Stimulated activated CD8-positive, alpha-beta memory T cell treated with anti-CD3 and anti-CD28 coated beads, Interleukin-2, amount 100 ng/mL, for 1 hour (primary cell): Measurements from ENCODE around the gene DDAH1.
"Not testable (repeated sequence)": the region's sequence is repeated elsewhere in the genome, so short reads cannot be mapped to it uniquely, and the experiment has no call there.

ENCODE experiments used
- DNase-seq, 2 donors: peaks; one replicate each; pipeline ENCODE4 v3.0.0-alpha.2; 2020; ENCODE audit warnings: low read depth in 2 of 2

Gene DDAH1

GRCh38 chr1:85359874-85360721 is 104.9 kb downstream of the DDAH1 start:
- no peak for DNase-seq

DNA sequence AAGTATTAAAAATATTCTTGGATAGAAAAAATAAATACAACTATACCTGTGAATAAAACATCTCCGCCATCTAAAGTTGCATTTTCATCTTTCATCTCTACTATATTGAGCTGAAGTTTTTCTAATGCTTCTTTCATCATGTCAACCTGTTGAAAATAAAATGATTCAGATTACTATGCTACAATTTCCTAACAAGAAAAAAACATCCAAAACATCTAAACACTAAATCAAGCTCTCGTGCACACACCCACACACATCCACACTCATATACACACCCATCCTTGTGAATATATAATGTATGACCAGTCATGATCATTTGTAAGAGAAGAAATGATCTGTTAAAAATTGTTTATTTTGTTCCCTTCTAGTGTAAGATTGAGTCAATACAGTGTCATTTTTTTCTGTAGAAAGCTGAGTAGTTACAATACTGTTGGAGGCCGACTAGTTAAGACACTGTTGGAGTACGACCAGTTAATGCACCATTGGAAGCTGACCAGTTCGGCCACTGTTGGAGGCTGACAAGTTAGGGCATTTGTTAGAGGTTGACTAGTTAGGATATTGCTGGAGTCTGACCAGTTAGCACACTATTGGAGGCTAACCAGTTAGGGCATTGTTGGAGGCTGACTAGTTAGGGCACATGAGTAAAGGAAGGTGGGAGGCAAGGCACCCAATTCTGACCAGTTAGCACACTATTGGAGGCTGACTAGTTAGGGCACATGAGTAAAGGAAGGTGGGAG is 106.1 kb downstream of the DDAH1 start:
- no peak for DNase-seq

- no peak for DNase-seq
Measured at GRCh38 chr1:85357817-85358216, 107.1 kb downstream of the DDAH1 start.

DNA sequence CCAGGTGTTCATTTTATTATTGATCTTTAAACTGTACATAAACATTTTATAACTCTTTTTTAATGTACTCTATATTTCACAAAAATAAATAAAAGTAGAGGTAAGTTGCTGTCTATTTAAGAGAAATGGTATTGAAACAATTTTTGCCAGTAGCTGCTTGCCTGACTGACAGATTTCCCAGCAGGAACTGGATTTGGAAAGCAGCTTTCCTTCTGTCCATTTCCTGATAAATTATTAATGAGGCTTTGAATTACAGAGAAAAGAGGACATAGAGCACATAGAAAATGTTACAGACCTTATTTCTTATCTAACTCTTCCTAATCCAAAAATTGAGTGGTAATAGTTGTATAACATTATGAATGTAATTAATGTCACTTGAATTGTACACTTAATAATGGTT is 108.8 kb downstream of the DDAH1 start:
- no peak for DNase-seq

- no peak for DNase-seq
Measured at GRCh38 chr1:85352055-85352454, 112.9 kb downstream of the DDAH1 start.

DNA sequence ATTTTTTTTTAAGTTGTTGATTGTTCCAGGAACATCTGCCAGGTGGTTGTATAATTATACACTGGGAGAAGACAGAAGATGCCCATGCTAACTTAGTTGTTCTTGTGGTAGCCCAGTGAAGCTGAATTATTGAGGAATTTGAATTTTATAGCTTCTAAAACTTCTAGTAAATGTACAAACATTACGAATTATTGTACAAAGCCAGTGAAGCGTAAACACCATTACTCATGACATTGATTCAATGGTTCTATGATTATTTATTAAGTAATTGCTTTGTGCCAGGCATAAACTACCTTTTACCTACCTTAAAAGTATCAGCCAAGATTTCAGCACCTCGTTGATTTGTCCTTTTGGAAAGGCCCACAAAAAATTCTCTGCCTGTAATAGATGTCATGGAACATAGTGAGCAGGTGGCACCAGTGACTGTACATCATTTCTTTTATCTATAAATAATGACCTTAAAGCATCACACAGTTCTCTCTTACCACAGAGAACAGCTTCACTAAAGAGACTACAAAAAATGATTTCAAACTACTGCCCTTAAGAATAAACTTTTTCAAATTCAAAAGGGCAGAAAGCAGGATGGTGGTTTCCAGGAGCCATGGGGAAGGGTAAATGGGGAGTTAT is 113.6 kb downstream of the DDAH1 start:
- DNase-seq = no peak

- no peak for DNase-seq
Measured at GRCh38 chr1:85349224-85349623, 115.7 kb downstream of the DDAH1 start.

- no peak for DNase-seq
Measured at GRCh38 chr1:85347908-85348307, 117.1 kb downstream of the DDAH1 start.

DNA sequence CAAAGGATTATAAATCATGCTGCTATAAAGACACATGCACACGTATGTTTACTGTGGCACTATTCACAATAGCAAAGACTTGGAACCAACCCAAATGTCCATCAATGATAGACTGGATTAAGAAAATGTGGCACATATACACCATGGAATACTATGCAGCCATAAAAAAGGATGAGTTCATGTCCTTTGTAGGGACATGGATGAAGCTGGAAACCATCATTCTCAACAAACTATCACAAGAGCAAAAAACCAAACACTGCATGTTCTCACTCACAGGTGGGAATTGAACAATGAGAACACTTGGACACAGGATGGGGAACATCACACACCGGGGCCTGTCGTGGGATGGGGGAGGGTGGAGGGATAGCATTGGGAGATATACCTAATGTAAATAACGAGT is 117.7 kb downstream of the DDAH1 start:
- DNase-seq = not testable (repeated sequence)

GRCh38 chr1:85344256-85344694 is 120.7 kb downstream of the DDAH1 start:
- no peak for DNase-seq

- DNase-seq = no peak
Measured at GRCh38 chr1:85343612-85344255, 121.2 kb downstream of the DDAH1 start.

DNA sequence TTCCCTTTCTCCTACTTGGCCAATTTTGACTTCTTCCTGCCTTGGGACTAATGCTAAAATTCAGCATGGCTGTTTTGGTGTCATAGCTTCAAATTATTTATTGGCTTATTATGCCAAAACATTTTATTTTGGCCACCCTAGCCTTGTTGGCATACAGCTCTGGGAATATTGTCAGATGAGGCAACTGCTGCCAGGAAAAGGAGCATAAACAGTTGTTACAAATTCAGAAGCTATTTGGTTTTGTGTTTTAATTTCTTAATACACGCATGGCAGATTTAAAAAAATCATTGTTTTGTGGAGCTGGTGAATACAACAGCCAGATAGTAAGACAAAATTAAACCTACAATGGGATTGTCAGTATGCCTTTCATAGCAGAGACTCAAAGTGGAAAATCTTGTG is 121.7 kb downstream of the DDAH1 start:
- DNase-seq = no peak

DNA sequence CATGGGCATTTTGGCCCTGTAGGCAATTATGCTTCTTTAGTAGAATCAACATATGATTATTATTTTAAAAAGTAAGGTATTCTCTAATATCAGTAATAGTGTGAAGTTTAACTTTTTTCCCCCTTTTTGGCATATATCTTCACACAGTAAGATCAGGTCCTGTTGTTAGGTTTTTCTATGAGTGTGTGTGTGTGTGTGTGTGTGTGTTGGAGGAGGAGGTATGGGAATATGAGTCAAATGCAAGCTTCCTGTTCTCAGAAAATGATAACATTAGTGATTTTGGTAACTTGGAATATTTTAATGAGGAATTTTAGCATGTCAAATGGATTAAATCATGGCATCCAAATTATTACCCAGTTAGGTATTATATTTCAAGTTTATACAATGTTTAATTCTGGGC is 122.8 kb downstream of the DDAH1 start:
- DNase-seq = no peak

DNA sequence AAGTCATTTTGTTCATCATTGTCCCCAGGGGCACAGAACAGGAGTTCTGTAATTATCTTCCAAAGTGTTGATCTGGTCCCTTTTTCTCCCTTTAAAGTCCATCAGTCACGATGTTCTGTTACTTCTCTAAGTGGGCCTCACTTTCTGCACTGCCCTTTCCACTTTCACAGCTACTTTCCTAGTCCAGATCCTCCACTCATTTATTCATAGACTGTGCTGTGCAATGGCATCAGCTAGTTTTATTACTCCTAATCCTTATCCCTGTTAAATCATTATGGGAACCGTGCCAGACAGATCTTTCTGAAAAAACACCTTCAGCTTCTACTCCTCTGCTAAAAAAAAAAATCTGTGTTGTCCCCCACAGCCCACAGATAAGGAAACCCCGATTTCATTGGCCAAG is 124.5 kb downstream of the DDAH1 start:
- no peak for DNase-seq

DNA sequence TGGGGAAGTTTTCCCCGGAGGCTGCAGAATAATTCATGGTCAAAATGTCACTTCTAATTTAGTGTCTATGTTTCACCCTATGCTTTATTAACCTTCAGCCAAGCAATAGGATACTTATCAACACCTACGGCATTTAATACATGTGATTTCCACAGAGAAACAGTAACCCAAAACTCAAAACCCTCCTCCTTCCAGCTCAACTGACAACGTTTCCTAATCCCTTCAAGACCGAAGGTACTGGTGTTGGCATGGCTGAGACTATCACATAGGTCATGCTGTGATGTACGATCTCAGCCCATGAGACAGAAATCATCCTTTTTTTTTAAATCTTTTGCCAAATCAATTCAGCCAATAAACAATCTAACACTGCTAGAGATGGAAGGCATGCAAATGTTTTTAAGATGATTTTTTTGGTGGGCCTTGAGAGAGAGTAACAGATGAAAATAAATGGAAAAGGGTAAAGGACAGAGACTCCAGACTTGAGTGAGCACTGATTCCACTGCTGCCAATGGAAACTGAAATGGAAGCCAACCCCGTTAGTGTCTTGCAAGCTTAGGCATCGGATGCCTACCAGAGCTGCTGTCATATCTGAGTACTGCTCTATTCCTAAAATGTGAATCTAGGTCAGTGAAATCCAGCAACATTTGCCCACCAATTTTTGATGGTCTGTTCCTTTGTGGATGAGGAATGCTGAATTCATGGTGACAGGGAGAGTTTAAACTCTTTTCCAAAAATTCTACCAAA is 125.1 kb downstream of the DDAH1 start:
- no peak for DNase-seq

DNA sequence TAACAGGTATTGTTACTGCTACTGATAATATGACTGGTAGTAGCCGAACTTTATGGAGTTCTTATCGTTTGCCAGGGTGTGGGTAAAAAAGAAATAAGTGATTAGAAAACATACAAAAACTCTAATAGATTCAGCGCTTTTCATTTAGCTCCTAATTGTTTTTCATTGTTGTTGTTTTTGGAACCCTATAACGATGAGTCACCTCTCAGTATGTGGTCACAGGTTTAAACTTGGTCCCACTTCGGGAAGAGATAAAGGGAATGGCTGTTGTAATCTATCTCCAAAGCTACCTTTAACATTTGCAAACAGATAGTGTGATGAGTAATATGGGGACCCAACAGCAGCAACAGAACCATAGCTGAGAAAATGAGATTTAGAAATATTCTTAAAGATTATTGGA is 125.9 kb downstream of the DDAH1 start:
- DNase-seq = no peak

DNA sequence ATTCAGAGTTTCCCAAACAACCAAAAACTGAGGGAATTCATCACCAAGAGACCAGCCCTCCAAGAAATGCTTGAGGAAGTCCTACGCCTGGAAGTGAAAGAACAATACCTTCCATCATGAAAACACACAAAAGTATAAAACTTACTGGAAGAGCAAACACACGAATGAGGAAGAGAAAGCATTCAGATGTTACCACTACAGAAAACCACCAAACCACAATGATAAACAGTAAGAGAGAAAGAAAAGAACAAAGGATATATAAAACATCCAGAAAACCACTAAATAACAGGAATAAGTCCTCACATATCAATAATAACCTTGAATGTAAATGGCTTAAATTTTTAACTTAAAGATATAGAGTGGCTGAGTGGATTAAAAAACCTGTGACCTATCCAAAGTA is 130.0 kb downstream of the DDAH1 start:
- no peak for DNase-seq

- DNase-seq = no peak
Measured at GRCh38 chr1:85333186-85333585, 131.8 kb downstream of the DDAH1 start.

DNA sequence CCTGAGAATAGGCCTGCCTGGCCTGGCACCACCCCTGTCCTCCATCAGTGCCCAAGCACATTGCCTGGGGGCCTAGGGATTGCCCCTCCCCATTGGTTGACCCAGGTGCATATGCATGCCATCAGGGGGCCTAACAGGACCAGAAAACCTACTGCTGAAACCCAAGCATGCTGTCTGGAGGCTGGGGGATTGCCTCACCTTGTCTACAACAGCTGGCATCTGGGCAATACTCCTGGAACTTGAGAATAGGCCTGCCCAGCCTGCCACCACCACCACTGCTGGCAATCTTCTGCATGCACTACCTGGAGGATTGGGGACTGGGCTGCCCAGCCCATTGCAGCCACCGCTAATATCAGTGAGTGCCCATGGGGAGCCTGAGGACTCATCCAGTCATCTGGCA is 132.4 kb downstream of the DDAH1 start:
- no peak for DNase-seq

GRCh38 chr1:85330711-85331290 is 134.2 kb downstream of the DDAH1 start:
- no peak for DNase-seq

- DNase-seq = no peak
Measured at GRCh38 chr1:85330214-85330631, 134.7 kb downstream of the DDAH1 start.
